T-helper 1 cell (primary cell): ENCODE results near the gene CGN.

Experiments
- DNase-seq, 5 donors: peaks; one replicate each; pipeline ENCODE4 v3.0.0-alpha.2; 2012 to 2020
- total RNA-seq, 4 donors: gene quantifications; one replicate each; lab custom pipeline; 2026; lab: John Stamatoyannopoulos, UW

Gene CGN
- total RNA-seq, result 0.59 to 1.9 (median 0.92) reads per million in 4 donors

GRCh38 chr1:151510957-151511635, at the start of gene CGN:
CGN (plus strand) TSS chr1:151511387; CDS start chr1:151518520, 7,133 bp downstream.
- DNase-seq, result peak; percentile 82 to 87 (median 84)

DNA sequence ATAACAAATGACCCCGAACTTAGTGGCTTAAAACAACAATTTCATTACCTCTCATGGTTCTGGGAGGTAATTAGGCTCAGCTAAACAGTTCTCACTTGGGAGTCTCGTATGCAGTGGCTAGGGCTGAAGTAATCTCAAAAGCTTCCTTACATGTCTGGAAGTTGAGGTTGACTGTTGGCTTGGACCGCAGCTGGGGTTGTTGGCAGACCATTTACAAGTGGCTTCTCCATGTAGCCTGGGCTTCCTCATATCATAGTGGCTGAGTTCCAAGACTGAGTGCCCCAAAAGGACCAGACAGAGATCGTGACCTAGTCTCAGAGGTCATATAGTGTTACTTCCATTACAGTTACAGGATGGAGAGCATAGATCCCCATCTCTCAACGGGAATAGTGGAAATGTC, 49.5 kb upstream of the CGN start:
- DNase-seq, result no peak

DNA sequence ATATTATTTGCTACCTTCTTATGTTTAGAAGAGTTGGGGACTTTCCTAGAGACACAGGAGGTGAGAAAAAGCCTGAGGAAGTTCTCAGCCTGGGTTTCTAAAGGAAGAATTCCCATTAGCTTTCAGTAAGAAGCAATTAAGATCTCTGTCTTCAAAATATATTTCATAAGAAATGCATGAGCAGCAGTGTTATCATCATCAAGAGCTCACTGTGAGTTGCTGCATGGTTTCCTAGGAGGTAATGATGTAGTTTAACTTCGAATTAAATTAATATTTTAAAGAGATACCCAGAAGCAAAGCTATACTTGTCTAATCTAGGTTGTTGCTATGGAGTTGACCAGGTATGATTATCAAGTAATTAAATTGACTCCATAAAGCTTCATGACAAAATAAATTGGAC, 46.2 kb upstream of the CGN start:
- DNase-seq, result no peak

DNA sequence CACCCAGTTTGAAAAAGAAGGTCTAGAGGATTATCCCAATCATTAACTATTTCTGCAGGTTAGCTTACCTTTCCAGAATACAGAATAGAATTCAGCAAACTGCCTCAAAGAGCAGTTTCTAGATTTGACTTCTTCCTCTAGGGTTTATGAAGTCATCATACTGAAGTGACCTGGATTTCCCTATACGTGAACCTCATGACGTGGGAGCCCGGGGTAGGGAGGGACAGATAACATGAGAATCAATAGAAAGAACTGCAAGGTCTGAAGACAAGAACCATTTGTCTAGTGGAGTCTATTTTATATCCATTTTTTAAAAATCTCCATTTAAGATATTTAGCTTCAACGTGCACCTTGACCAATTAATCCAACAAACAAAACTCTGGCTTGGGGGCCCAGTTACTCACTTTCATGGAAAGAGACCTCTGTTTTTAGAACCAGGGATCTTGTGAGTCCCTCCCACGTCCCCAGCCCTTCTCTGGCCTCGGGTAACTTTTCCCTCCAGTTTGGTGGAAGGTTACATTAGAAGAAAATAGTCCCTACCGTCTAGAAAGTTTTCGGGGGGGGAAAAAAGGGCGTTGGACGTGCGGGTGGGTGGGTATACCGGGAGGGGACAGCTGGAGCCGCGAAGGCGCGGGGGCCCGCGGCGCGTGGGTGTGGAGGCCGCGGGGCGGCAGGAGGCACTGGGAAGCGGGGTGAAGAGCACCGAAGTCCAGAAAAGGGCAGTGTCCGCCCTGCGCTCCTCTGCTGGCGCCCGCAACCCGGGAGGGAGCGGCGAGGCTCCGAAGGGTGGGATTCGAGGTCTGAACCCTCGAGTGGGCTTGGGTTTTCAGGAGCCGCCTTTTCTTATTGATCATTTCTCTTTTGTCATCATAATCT, 38.1 kb upstream of the CGN start:
- peak in 2 of 5 donors; percentile 7 to 28 for DNase-seq

DNA sequence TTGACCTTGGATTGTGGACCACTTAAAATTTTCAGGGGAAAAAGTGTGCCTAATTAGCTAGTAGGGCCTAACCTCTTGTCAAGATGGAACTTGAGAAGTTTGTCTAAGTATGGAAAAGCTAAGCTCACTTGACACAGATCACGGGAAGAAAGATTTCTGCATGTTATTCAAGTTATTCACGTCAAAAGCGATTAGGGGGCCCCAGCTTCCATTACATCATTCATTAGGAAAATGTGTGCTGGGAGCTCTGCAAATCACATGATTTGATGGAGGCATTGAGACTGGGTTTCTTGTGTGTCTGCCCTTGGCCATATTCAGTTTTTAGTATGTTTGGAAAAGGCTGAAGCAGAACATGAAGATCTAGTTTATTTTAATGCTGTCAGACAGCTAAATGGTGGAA, 36.4 kb upstream of the CGN start:
- DNase-seq, result no peak

- DNase-seq, result peak in 1 of 5 donors; percentile 66
Measured at GRCh38 chr1:151475175-151475574, 36.0 kb upstream of the CGN start.

DNA sequence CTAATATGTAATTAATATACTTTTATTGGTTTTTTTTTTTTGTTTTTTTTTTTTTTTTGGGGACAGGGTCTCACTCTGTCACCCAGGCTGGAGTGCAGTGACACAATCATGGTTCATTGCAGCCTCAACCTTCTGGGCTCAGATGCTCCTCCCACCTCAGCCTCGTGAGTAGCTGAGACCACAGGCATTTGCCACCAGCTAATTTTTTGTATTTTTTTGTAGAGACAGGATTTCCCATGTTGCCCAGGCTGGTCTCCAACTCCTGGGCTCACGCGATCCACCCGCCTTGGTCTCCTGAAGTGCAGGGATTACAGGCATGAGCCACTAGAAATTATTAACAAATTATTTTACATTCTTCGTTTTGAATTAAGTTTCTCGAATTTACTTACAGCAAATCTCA, 35.1 kb upstream of the CGN start:
- no peak for DNase-seq

DNA sequence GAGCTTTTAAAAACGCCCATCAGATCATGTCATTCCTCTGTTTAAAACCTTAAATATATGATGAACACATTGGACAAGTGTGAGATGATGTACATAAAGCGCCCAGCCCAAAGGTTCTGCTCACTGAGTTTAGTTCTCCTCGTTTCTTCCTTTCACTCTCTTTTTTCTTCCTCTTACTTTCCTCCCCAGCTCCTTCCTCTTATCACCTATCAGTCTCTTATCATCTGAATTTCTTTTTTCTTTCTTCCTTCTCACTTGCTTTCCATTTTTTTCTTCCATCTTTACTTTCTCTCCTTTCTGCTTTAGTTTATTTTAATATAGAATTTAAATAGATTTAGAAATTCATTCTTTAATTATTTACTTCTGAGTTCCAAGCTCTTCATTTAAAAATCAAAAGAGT, 34.1 kb upstream of the CGN start:
- DNase-seq, result no peak

DNA sequence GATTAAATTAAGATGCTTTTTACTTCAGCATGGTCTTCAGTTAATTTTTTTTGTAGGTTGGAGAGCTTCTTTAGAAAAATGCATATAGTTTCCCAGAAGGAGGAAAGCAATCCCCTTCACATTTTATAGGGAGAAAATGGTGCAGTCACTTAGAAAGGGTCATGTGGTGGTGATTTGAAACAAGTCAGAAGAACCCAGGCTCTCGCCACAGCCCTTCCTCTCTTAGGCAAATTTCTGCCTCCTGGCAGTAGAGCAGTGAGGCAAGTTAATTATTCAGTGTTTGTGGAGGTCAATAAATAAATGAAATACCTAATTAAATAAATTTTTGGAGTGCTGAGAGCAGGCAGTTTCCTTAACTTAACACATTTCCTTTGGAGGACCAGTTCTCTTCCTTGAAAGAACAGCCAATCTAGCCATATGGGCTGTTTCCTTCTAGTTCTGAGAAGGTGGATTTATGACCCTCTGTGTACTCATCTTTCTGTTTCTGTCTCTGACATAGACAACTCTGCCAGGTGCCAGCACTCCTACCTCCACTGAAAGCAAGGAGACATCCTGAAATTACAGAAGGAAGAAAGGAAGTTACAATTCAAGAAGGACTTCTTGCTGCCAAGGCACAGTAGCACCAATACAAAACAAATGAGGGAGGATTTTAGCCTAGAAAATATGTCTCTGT, 32.9 kb upstream of the CGN start:
- DNase-seq, result no peak

DNA sequence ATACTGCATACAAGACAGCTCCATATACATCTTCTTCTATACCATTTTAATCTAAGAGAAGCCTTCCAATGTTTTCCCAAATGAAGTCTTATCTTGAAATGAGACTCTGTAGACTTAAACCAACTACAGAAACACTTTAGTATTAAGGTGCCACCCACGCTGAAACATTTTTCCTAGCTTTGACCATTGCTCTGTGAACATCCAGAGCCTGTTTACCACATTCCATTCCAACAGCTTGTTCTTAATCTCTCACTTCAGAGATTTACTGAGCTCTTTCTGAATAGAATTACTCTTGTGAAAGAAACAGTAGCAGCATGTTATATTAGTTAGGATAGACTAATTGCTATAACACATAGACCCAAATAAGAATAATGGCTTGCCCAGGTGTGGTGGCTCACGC, 32.3 kb upstream of the CGN start:
- no peak for DNase-seq

DNA sequence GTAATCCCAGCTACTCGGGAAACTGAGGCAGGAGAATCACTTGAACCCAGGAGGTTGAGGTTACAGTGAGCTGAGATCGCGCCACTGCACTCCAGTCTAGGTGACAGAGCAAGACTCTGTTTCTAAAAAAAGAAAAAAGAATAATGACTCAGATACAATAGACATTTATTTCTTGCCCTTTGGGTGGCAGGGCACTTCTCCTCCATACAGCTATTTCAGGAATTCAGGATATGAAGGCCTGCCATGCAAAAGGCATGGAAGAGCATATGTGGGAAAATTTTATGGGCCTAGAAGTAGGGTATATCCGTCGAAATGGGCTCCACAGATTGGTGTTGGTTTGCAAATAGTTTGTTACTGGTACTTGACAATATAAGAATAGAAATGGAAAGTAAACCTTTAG, 31.7 kb upstream of the CGN start:
- no peak for DNase-seq

DNA sequence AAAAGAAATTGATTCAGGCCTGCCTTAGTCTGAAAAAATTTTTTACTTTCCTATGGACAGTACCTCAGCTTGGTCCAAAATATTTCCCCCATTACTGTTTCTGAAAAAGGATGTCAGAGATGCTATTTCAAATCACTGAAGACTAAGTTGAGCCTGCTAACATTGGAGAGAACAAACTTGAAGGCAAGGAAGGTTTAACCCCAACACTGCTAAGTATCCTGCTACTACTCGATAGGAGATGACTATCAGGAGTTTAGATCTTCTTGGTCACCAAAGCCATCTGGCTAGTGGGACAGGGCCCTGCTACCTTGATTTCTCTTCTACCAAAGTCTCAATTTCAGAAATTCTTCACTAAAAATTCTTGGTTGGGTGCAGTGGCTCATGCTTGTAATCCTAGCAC, 29.2 kb upstream of the CGN start:
- no peak for DNase-seq

DNA sequence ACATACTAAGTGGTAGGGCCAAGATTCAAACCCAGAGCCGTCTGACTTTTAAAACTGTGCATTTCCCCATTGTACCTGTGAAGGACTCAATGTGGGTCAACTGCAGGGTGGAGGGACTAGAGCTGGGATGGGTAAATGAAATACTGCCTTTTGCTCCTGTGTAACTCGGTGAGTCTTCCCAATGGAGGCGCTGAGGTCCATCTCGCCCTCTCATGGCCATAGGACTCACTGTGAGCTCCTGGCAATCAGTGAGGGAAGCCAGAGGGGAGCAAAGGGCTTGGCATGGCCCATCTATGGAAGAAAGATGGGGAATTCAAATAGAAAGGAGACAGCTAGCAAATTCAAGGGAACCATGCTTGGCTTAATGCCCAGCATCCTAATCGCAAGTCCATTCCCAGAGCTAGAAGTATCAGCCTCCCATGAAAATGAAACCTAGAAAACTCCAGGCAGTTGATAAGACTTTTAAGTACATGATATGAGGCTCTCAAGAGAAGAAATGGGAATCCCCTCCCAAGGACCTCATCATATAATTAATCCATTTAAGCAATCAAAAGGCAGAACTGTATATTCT, 25.4 kb upstream of the CGN start:
- DNase-seq, result no peak

DNA sequence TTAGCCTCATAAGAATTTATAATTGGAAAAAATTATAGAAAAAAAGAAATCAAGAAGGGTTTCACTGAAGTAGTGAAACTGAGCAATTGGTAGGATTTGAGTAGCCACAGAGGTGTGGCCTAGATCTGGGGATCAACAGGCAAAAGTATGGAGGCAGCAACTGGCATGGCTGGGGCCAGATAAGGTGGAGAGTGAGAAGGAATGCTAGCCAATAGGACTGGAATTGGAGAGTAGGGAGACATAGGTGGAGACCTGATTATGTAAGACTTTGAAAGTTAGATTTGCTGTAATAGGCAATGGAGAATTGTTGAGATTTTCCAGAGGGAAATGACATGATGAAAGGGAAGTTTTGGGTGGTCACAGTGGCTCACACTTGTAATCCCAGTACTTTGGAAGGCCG, 24.6 kb upstream of the CGN start:
- no peak for DNase-seq

DNA sequence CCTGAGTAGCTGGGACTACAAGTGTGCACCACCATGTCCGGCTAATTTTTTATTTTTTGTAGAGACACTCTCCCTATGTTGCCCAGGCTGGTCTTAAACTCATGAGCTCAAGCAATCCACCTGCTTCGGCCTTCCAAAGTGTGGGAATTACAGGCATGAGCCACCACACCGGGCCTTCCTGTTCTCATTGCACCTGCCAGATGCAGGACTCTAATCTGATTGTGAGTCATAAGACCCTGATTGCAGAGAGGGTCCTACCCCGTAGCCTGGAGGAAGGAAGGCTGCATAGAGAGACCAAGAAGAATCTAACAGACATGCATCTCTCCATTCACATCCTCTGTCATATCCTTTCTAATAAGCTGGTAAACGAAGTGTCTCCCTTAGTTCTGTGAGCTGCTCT, 19.5 kb upstream of the CGN start:
- no peak for DNase-seq

DNA sequence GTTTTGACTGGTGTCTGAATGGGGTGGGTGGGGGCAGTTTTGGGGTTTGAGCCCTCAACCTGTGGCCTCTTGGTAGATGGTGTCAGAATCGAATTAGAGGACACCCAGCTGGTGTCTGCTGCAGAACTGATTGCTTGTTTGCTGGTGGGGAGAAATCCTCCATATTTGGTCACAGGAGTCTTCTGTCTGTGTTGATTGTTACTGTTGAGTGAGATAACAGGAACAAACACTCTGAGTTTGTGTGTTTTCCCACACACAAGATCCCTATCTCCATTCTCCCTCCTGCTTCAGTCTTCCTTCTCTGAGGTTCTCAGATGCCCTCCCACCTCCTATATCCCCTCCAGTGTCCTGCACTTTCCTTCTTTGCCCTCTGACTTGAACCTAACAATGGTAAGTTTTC, 19.1 kb upstream of the CGN start:
- DNase-seq, result no peak

DNA sequence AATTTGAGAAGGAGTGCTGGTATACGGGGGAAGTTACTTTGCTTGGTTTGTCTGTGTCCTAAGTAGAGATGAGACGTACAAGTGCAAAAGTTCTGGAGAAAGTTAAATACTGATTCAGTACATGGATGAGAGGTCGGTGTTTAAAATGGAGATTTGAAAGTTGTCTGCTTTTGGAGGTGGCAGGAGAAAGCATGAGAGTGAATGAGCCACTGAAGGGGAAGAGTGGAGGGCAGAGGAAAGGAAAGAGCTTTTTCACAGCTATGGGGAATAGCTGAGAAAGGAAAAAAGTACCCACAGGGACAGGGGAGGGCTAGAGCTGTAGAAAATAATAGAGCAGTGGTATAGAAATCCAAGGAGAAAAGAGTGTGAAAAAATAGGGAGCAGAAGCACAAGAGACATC, 18.1 kb upstream of the CGN start:
- DNase-seq, result no peak

GRCh38 chr1:151494741-151495281, 16.4 kb upstream of the CGN start:
- DNase-seq, result no peak

- no peak for DNase-seq
Measured at GRCh38 chr1:151495316-151495715, 15.9 kb upstream of the CGN start.

DNA sequence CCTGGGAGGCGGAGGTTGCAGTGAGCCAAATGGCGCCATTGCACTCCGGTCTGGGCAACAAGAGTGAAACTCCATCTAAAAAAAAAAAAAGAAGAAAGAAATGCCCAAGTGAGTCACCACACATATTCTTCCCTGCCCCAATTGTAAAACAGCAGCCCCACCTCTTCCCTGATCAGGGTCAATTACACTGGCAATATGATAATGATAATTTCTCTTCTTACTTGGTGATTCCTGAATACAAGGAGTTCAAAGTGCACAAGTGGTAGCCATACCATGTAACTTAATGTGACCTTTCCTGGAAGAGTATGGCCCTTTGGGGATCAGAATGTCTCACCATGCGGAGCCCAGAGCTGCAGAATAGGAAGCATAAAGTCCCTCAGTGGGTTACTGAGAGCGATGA, 11.8 kb upstream of the CGN start:
- no peak for DNase-seq

DNA sequence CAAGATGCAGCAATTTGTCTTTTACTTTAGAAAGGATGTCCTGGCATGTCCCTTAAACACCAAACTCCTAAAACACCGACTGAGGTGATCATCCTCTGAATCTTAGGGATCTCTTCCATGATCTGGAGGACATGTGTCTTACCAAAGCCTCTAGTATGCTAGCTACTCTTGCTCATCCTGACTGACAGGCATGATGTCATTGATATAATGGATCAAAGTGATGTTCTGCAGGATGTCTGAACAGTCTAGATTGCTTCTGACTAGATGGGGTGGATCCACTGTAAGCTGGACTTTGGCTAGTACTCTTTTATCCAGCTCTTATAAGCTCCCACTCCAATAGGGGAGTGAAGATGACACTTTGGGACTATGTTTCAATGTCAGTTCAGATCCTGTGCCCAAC, 11.3 kb upstream of the CGN start:
- DNase-seq, result no peak

GRCh38 chr1:151501474-151501873, 9.7 kb upstream of the CGN start:
- DNase-seq, result no peak
